Brain microvascular endothelial cell (primary cell): ENCODE measurements around the gene VPS25.

Experiments
- DNase-seq: peaks from one replicate; pipeline ENCODE4 v3.0.0-alpha.2; 2020
- H3K27ac ChIP-seq: fragments of 250-450 bp; sonication (Bioruptor Pico); 2 replicates; pipeline ENCODE4 v1.5.1; 2020; ENCODE audit warnings: mild to moderate bottlenecking, moderate library complexity
- H3K27me3 ChIP-seq: fragments of 250-450 bp; sonication (Bioruptor Pico); replicated peaks from 2 replicates; pipeline ENCODE4 v1.5.1; 2020; ENCODE audit warnings: mild to moderate bottlenecking
- H3K36me3 ChIP-seq: fragments of 250-450 bp; sonication (Bioruptor Pico); replicated peaks from 2 replicates; pipeline ENCODE4 v1.5.1; 2020; ENCODE audit warnings: mild to moderate bottlenecking
- H3K4me3 ChIP-seq: 2 replicates; pipeline ENCODE4 v1.5.1; 2011; ENCODE audit warnings: low read depth, mild to moderate bottlenecking, control low read depth, low read length, moderate library complexity
- CTCF ChIP-seq: IDR thresholded peaks from 2 replicates; pipeline ENCODE4 v1.5.1; 2011; ENCODE audit warnings: low read depth, mild to moderate bottlenecking, moderate library complexity, low read length, control low read depth, inconsistent platforms; ENCODE audit errors: missing control alignments
- in situ Hi-C: cut with HindIII; loops from 2 replicates; pipeline ENCODE4 v1.10.0; 2017; ENCODE audit warnings: low sequenced_read_pairs, low pct_ligation_motif_present

Gene VPS25

GRCh38 chr17:42744283-42744805 is 28.9 kb upstream of the VPS25 start:
- no peak for DNase-seq
- Histone ChIP-seq H3K27me3 (no peaks in the 10 kb centered on the region), H3K27ac (peak overlapping the region; percentile 56), H3K4me3 (peak overlapping the region; percentile 78), H3K36me3 (no peaks in the 10 kb centered on the region)
- no peak for TF ChIP-seq CTCF
- in situ Hi-C loops = no loop called here

- H3K4me3 ChIP-seq = peak within 1 kb of the TSS; percentile 78
- TF ChIP-seq CTCF = no peak
- H3K27me3 ChIP-seq = no peaks in the 10 kb centered on the region
- DNase-seq = peak; percentile 71
- in situ Hi-C loops = no loop called here
- H3K27ac ChIP-seq = peak within 1 kb of the TSS; percentile 56
- H3K36me3 ChIP-seq = no peaks in the 10 kb centered on the region
Measured at GRCh38 chr17:42744806-42745617, 28.2 kb upstream of the VPS25 start, which contains the start of gene EZH1. TSS of gene EZH1 (minus strand) at chr17:42745040. CDS start at chr17:42728941, 16,099 bp downstream.

GRCh38 chr17:42748202-42748907 is 24.9 kb upstream of the VPS25 start:
- in situ Hi-C loops = no loop called here
- no peak overlapping the region for H3K27ac ChIP-seq
- no peak overlapping the region for H3K4me3 ChIP-seq
- no peaks in the 10 kb centered on the region for H3K27me3 ChIP-seq
- H3K36me3 ChIP-seq = no peaks in the 10 kb centered on the region
- TF ChIP-seq CTCF = no peak
- no peak for DNase-seq

GRCh38 chr17:42748908-42749798 is 24.1 kb upstream of the VPS25 start:
- in situ Hi-C loops = no loop called here
- Histone ChIP-seq H3K27me3 (no peaks in the 10 kb centered on the region), H3K27ac (no peak overlapping the region), H3K4me3 (no peak overlapping the region), H3K36me3 (no peaks in the 10 kb centered on the region)
- DNase-seq = no peak
- TF ChIP-seq CTCF = no peak

- TF ChIP-seq CTCF = no peak
- Histone ChIP-seq H3K4me3 (no peak overlapping the region), H3K27ac (no peak overlapping the region), H3K27me3 (no peaks in the 10 kb centered on the region), H3K36me3 (no peaks in the 10 kb centered on the region)
- no peak for DNase-seq
- in situ Hi-C loops = no loop called here
Measured at GRCh38 chr17:42750739-42751344, 22.4 kb upstream of the VPS25 start.
